ENCODE data around the gene FBLIM1. TPM values are rescaled to one million over a fixed set of nuclear protein-coding genes. Genes with fewer than 3 reads are reported as not detected.

FBLIM1 gene
- total and polyA plus RNA-seq, 8 donors: 17.5 to 128 (median 69.0) TPM

DNA sequence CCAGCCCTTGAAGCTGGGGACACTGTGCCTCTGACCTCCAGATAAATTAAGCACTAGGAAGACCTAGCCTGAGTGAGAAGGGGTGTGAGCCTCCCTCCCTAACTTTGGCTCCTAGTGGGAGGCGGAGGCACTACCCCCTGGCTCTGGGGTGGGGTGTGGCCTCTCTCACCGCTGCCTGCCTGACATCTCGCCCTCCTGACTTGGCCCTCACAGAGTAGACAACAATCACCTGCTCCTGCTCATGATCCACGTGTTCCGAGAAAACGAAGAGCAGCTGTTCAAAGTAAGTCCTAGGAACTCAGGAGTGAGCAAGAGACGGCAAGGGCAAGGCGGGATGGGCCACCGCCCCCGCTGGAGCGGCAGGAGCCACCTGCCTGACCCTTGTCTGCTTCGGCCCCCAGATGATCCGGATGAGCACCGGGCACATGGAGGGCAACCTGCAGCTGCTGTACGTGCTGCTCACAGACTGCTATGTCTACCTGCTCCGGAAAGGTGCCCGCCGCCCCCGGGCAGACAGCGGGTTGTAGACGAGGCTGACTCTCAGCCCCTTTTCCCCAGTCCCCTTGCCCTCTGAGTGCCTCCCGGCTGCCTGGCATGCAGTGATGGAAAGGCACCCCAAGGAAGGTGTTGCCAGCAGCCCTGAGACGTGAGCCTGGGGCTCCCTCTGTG is 30.6 kb upstream of the FBLIM1 start:
- Histone ChIP-seq H3K4me3 (no peak overlapping the region), H3K27ac (no peak overlapping the region), H3K36me3 (peaks cover 81 to 100% (median 98%) of the 10 kb centered on the region in 4 donors), H3K27me3 (no peaks in the 10 kb centered on the region), H3K4me1 (peaks cover 0 to under 1% (median 0%) of the 10 kb centered on the region in 4 donors), H3K9me3 (no peaks in the 10 kb centered on the region)
- no peak for DNase-seq
- 90 to 93% (median 92%) methylated on average over 17 to 23 of the region's 23 CpGs for WGBS, 5 donors
- intact Hi-C loops (cut with DNase I; ENCODE audit: low total_unique reads): no loop called here
- TF ChIP-seq, protein P1, sequence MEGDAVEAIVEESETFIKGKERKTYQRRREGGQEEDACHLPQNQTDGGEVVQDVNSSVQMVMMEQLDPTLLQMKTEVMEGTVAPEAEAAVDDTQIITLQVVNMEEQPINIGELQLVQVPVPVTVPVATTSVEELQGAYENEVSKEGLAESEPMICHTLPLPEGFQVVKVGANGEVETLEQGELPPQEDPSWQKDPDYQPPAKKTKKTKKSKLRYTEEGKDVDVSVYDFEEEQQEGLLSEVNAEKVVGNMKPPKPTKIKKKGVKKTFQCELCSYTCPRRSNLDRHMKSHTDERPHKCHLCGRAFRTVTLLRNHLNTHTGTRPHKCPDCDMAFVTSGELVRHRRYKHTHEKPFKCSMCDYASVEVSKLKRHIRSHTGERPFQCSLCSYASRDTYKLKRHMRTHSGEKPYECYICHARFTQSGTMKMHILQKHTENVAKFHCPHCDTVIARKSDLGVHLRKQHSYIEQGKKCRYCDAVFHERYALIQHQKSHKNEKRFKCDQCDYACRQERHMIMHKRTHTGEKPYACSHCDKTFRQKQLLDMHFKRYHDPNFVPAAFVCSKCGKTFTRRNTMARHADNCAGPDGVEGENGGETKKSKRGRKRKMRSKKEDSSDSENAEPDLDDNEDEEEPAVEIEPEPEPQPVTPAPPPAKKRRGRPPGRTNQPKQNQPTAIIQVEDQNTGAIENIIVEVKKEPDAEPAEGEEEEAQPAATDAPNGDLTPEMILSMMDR (IDR thresholded peaks at IDR 0.05): no peak
- TF ChIP-seq POLR2AphosphoS5 (IDR thresholded peaks at IDR 0.05) (no peak), EP300 (IDR thresholded peaks at IDR 0.05) (no peak), POLR2A (IDR thresholded peaks at IDR 0.05) (no peak)

DNA sequence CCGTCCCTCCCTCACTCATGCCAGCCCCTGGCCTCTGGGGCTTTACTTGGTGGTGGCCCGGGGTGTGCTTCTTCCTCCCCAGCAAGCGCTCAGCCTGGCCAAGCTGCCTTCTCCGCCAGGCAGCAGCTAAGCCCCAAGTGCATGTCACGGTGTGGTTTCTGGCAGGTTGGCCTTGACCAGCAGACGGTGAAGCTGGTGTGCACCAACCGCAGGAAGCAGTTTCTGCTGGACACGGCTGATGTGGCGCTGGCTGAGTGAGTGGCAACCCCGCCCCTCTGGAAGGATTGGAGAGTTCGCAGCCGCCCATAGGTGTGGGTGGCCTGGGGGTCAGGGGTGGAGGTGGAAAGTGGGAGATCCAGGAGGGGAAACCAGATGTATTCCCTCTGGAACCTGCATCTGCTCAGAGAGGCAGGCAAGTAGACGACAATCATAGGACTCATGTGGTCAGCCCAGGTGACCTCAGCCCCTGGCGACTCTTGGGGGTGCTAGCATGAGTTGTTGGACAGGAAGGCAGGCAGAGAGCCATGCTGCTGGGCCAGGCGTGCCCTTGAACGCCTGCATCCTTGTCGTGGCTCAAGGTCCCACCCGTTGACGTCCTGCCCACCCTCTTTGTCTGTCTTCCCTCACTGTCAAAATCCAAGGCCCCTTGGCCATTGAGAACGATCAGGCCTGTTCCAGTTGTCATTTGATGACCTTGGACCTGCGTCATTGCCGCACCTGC is 29.5 kb upstream of the FBLIM1 start:
- intact Hi-C loops (cut with DNase I; ENCODE audit: low total_unique reads): no loop called here
- peaks cover 89 to 100% (median 98%) of the 10 kb centered on the region in 4 donors for H3K36me3 ChIP-seq
- no peak for DNase-seq
- H3K27ac ChIP-seq: no peak overlapping the region
- no peaks in the 10 kb centered on the region for H3K27me3 ChIP-seq
- 84 to 91% (median 89%) methylated on average over 20 to 22 of the region's 22 CpGs for WGBS, 5 donors
- H3K4me1 ChIP-seq: peaks cover 0 to under 1% (median 0%) of the 10 kb centered on the region in 4 donors
- H3K9me3 ChIP-seq: no peaks in the 10 kb centered on the region
- no peak overlapping the region for H3K4me3 ChIP-seq
- TF ChIP-seq POLR2A (IDR thresholded peaks at IDR 0.05): no peak
- TF ChIP-seq, protein P1 (IDR thresholded peaks at IDR 0.05): no peak

DNA sequence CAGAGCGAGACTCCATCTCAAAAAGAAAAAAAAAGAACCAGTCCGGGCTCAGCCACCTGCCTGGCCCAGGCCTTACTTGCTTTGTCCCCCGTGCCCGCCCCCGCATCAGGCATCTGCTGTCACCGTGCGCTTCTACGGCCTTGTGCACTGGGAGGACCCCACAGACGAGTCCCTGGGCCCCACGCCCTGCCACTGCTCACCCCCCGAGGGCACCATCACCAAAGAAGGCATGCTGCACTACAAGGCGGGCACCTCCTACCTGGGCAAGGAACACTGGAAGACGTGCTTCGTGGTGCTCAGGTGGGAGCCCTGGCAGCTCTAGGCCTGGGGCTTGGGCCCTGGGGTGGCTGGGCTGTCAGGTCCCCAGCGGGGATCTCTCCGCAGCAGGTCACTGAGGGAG is 28.2 kb upstream of the FBLIM1 start:
- no peak for DNase-seq
- Histone ChIP-seq H3K27me3 (no peaks in the 10 kb centered on the region), H3K36me3 (peaks cover 95 to 100% (median 98%) of the 10 kb centered on the region in 4 donors), H3K9me3 (no peaks in the 10 kb centered on the region), H3K27ac (no peak overlapping the region), H3K4me3 (no peak overlapping the region), H3K4me1 (peaks cover 7 to 14% (median 9%) of the 10 kb centered on the region in 4 donors)
- intact Hi-C loops (cut with DNase I; ENCODE audit: low total_unique reads): no loop called here
- TF ChIP-seq POLR2AphosphoS5 (IDR thresholded peaks at IDR 0.05) (no peak), POLR2A (IDR thresholded peaks at IDR 0.05) (no peak), EP300 (IDR thresholded peaks at IDR 0.05) (no peak)
- TF ChIP-seq, protein P1 (IDR thresholded peaks at IDR 0.05): no peak
- WGBS, 5 donors: 94 to 97% (median 96%) methylated on average over 10 to 16 of the region's 16 CpGs

DNA sequence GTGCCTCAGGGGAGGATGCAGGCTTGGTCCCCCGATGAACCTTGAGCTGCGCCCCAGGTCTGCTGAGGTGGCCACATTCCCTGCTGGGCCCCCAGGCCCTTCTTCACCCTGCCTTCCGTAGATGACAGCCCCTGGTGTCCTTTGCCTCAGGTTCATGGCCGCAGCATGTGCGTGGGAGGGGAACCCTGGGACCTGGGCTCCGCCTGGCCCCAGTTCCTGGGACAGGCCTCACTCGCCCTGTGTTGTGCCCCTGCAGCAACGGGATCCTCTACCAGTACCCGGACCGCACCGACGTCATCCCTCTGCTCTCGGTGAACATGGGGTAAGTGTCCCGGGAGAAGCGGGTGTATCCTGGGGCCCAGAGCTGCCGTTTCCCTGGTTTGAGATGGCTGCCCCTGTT is 27.7 kb upstream of the FBLIM1 start:
- Histone ChIP-seq H3K4me3 (no peak overlapping the region), H3K9me3 (no peaks in the 10 kb centered on the region), H3K27ac (no peak overlapping the region), H3K4me1 (peaks cover 11 to 19% (median 14%) of the 10 kb centered on the region in 4 donors), H3K36me3 (peaks cover 90 to 100% (median 92%) of the 10 kb centered on the region in 4 donors), H3K27me3 (no peaks in the 10 kb centered on the region)
- DNase-seq: no peak
- intact Hi-C loops (cut with DNase I; ENCODE audit: low total_unique reads): no loop called here
- 91 to 96% (median 95%) methylated on average over 15 to 16 of the region's 16 CpGs for WGBS, 5 donors
- TF ChIP-seq POLR2AphosphoS5 (IDR thresholded peaks at IDR 0.05) (no peak), POLR2A (IDR thresholded peaks at IDR 0.05) (no peak), EP300 (IDR thresholded peaks at IDR 0.05) (no peak)
- TF ChIP-seq, protein P1 (IDR thresholded peaks at IDR 0.05): no peak

Data from stomach (tissue), 9 donors.